ENCODE measurements around the gene ZSCAN30. TPM values are rescaled to one million over a fixed set of nuclear protein-coding genes. Genes with fewer than 3 reads are reported as not detected.

The ZSCAN30 gene
- total RNA-seq, 2 experiments from 2014 or later, result 16.0 to 18.3 TPM

- Mint-ChIP-seq H3K9me3 (ENCODE audit: insufficient read depth) (peaks cover 63% of the 10 kb centered on the region), H3K27ac (no peak overlapping the region), H3K36me3 (ENCODE audit: low read depth) (peaks cover 72% of the 10 kb centered on the region), H3K4me1 (ENCODE audit: low read depth) (no peaks in the 10 kb centered on the region), H3K4me3 (no peak overlapping the region), H3K27me3 (ENCODE audit: low read depth) (no peaks in the 10 kb centered on the region)
- DNase-seq, result no peak
- ChIA-PET POLR2A (no interaction called here), CTCF (interaction anchor here (0.8 kb wide), 1 partner anchor 80 kb away, joined by 3 read pairs; no protein-coding TSS in a partner anchor)
- no peak for ATAC-seq
These were observed 16.7 kb upstream of the ZSCAN30 start for GRCh38 chr18:35306588-35307250.

GRCh38 chr18:35303610-35304009 is 13.6 kb upstream of the ZSCAN30 start:
- H3K36me3 Mint-ChIP-seq (ENCODE audit: low read depth), result peaks cover 92% of the 10 kb centered on the region
- CTCF ChIA-PET, result no interaction called here
- H3K27me3 Mint-ChIP-seq (ENCODE audit: low read depth), result no peaks in the 10 kb centered on the region
- no peak overlapping the region for H3K4me3 Mint-ChIP-seq
- H3K27ac Mint-ChIP-seq, result no peak overlapping the region
- DNase-seq, result no peak
- POLR2A ChIA-PET, result interaction anchor here (1.5 kb wide), 1 partner anchor 14 kb away, joined by 4 read pairs; the partner anchor contains the start of gene ZSCAN30
- H3K9me3 Mint-ChIP-seq (ENCODE audit: insufficient read depth), result peaks cover 75% of the 10 kb centered on the region
- H3K4me1 Mint-ChIP-seq (ENCODE audit: low read depth), result peaks cover 1% of the 10 kb centered on the region
- no peak for ATAC-seq

GRCh38 chr18:35296060-35296459 is 6.0 kb upstream of the ZSCAN30 start:
- Mint-ChIP-seq H3K4me3 (no peak overlapping the region), H3K9me3 (ENCODE audit: insufficient read depth) (peaks cover 41% of the 10 kb centered on the region), H3K27me3 (ENCODE audit: low read depth) (no peaks in the 10 kb centered on the region), H3K27ac (no peak overlapping the region), H3K36me3 (ENCODE audit: low read depth) (peaks cover 85% of the 10 kb centered on the region), H3K4me1 (ENCODE audit: low read depth) (peaks cover 26% of the 10 kb centered on the region)
- CTCF ChIA-PET, result no interaction called here
- POLR2A ChIA-PET, result no interaction called here
- DNase-seq, result no peak
- ATAC-seq, result no peak

- H3K27ac Mint-ChIP-seq, result peak overlapping the region; percentile 97
- ATAC-seq (no peak), DNase-seq (no peak)
- CTCF ChIA-PET, result interaction anchor here (0.9 to 2.2 kb wide), 2 partner anchors 51 to 60 kb away, joined by 3 to 5 read pairs; partner anchors contain the start of gene ZNF397
- peaks cover 74% of the 10 kb centered on the region for H3K36me3 Mint-ChIP-seq (ENCODE audit: low read depth)
- POLR2A ChIA-PET, result interaction anchor here (0.8 kb wide), 1 partner anchor 262 kb away, joined by 4 read pairs; no protein-coding TSS in a partner anchor
- peaks cover 26% of the 10 kb centered on the region for H3K9me3 Mint-ChIP-seq (ENCODE audit: insufficient read depth)
- H3K4me3 Mint-ChIP-seq, result peak overlapping the region; percentile 98
- H3K27me3 Mint-ChIP-seq (ENCODE audit: low read depth), result no peaks in the 10 kb centered on the region
- H3K4me1 Mint-ChIP-seq (ENCODE audit: low read depth), result peaks cover 41% of the 10 kb centered on the region
These were observed 1.1 kb upstream of the ZSCAN30 start for GRCh38 chr18:35291166-35291565.

GRCh38 chr18:35289727-35290093 is 319 bp downstream of the ZSCAN30 start:
- DNase-seq (peak; percentile 60), ATAC-seq (peak; percentile 46)
- H3K36me3 Mint-ChIP-seq (ENCODE audit: low read depth), result peaks cover 71% of the 10 kb centered on the region
- peaks cover 37% of the 10 kb centered on the region for H3K4me1 Mint-ChIP-seq (ENCODE audit: low read depth)
- H3K4me3 Mint-ChIP-seq, result peak overlapping the region; percentile 98
- H3K9me3 Mint-ChIP-seq (ENCODE audit: insufficient read depth), result peaks cover 28% of the 10 kb centered on the region
- H3K27ac Mint-ChIP-seq, result peak overlapping the region; percentile 97
- no peaks in the 10 kb centered on the region for H3K27me3 Mint-ChIP-seq (ENCODE audit: low read depth)
- POLR2A ChIA-PET, result interaction anchor here (0.6 to 3.0 kb wide), 18 partner anchors 8 to 664 kb away, joined by 3 to 28 read pairs (median 5); partner anchors contain the start of genes INO80C, ZNF24, ZNF396 and ZNF397
- CTCF ChIA-PET, result interaction anchor here (0.8 to 2.2 kb wide), 7 partner anchors 28 to 423 kb away, joined by 3 to 5 read pairs (median 3); partner anchors contain the start of genes ZNF24 and ZNF397

- POLR2A ChIA-PET, result interaction anchor here (0.6 to 3.0 kb wide), 15 partner anchors 8 to 664 kb away, joined by 3 to 28 read pairs (median 5); partner anchors contain the start of genes INO80C, MAPRE2, ZNF24 and ZNF397
- H3K36me3 Mint-ChIP-seq (ENCODE audit: low read depth), result peaks cover 68% of the 10 kb centered on the region
- no peaks in the 10 kb centered on the region for H3K27me3 Mint-ChIP-seq (ENCODE audit: low read depth)
- ATAC-seq (no peak), DNase-seq (no peak)
- H3K9me3 Mint-ChIP-seq (ENCODE audit: insufficient read depth), result peaks cover 25% of the 10 kb centered on the region
- CTCF ChIA-PET, result interaction anchor here (0.8 to 2.2 kb wide), 8 partner anchors 28 to 423 kb away, joined by 3 to 5 read pairs (median 3); partner anchors contain the start of genes ZNF24 and ZNF397
- H3K4me3 Mint-ChIP-seq, result peak overlapping the region; percentile 98
- H3K4me1 Mint-ChIP-seq (ENCODE audit: low read depth), result peaks cover 34% of the 10 kb centered on the region
- H3K27ac Mint-ChIP-seq, result peak overlapping the region; percentile 97
These were observed 736 bp downstream of the ZSCAN30 start for GRCh38 chr18:35289293-35289692.

- Mint-ChIP-seq H3K4me1 (ENCODE audit: low read depth) (peaks cover 12% of the 10 kb centered on the region), H3K27ac (no peak overlapping the region), H3K4me3 (no peak overlapping the region), H3K9me3 (ENCODE audit: insufficient read depth) (peaks cover 25% of the 10 kb centered on the region), H3K36me3 (ENCODE audit: low read depth) (peaks cover 68% of the 10 kb centered on the region), H3K27me3 (ENCODE audit: low read depth) (no peaks in the 10 kb centered on the region)
- ATAC-seq (no peak), DNase-seq (no peak)
- POLR2A ChIA-PET, result no interaction called here
- CTCF ChIA-PET, result no interaction called here
These were observed 5.2 kb downstream of the ZSCAN30 start for GRCh38 chr18:35284841-35285240.

- no peak overlapping the region for H3K27ac Mint-ChIP-seq
- H3K4me1 Mint-ChIP-seq (ENCODE audit: low read depth), result peaks cover 7% of the 10 kb centered on the region
- POLR2A ChIA-PET, result no interaction called here
- DNase-seq (no peak), ATAC-seq (no peak)
- peaks cover 31% of the 10 kb centered on the region for H3K9me3 Mint-ChIP-seq (ENCODE audit: insufficient read depth)
- CTCF ChIA-PET, result no interaction called here
- peaks cover 70% of the 10 kb centered on the region for H3K36me3 Mint-ChIP-seq (ENCODE audit: low read depth)
- no peaks in the 10 kb centered on the region for H3K27me3 Mint-ChIP-seq (ENCODE audit: low read depth)
- H3K4me3 Mint-ChIP-seq, result no peak overlapping the region
These were observed 5.9 kb downstream of the ZSCAN30 start for GRCh38 chr18:35283923-35284794.

- DNase-seq (no peak), ATAC-seq (no peak)
- Mint-ChIP-seq H3K9me3 (ENCODE audit: insufficient read depth) (peaks cover 36% of the 10 kb centered on the region), H3K36me3 (ENCODE audit: low read depth) (peaks cover 65% of the 10 kb centered on the region), H3K27ac (no peak overlapping the region), H3K27me3 (ENCODE audit: low read depth) (no peaks in the 10 kb centered on the region), H3K4me1 (ENCODE audit: low read depth) (peaks cover 5% of the 10 kb centered on the region), H3K4me3 (no peak overlapping the region)
- POLR2A ChIA-PET, result interaction anchor here (1.8 kb wide), 1 partner anchor 7 kb away, joined by 4 read pairs; the partner anchor contains the start of gene ZSCAN30
- CTCF ChIA-PET, result no interaction called here
These were observed 7.7 kb downstream of the ZSCAN30 start for GRCh38 chr18:35282353-35282752.

GRCh38 chr18:35278969-35279368 is 11.1 kb downstream of the ZSCAN30 start:
- POLR2A ChIA-PET, result interaction anchor here (1.4 kb wide), 1 partner anchor 11 kb away, joined by 6 read pairs; the partner anchor contains the start of gene ZSCAN30
- Mint-ChIP-seq H3K27ac (no peak overlapping the region), H3K36me3 (ENCODE audit: low read depth) (peaks cover 49% of the 10 kb centered on the region), H3K4me3 (no peak overlapping the region), H3K4me1 (ENCODE audit: low read depth) (peaks cover 2% of the 10 kb centered on the region), H3K9me3 (ENCODE audit: insufficient read depth) (peaks cover 18% of the 10 kb centered on the region), H3K27me3 (ENCODE audit: low read depth) (no peaks in the 10 kb centered on the region)
- no peak for ATAC-seq
- CTCF ChIA-PET, result no interaction called here
- no peak for DNase-seq

GRCh38 chr18:35278085-35278484 is 11.9 kb downstream of the ZSCAN30 start:
- Mint-ChIP-seq H3K4me3 (no peak overlapping the region), H3K27me3 (ENCODE audit: low read depth) (no peaks in the 10 kb centered on the region), H3K4me1 (ENCODE audit: low read depth) (peaks cover 2% of the 10 kb centered on the region), H3K27ac (no peak overlapping the region), H3K9me3 (ENCODE audit: insufficient read depth) (peaks cover 25% of the 10 kb centered on the region), H3K36me3 (ENCODE audit: low read depth) (peaks cover 43% of the 10 kb centered on the region)
- DNase-seq (no peak), ATAC-seq (no peak)
- CTCF ChIA-PET, result no interaction called here
- POLR2A ChIA-PET, result interaction anchor here (1.3 kb wide), 1 partner anchor 9 kb away, joined by 3 read pairs; no protein-coding TSS in a partner anchor
